Neural cell (in vitro differentiated cells): ENCODE data around the gene LIMD2. TPM values are rescaled to one million over a fixed set of nuclear protein-coding genes. Genes with fewer than 3 reads are reported as not detected.

Experiments used
- H2AFZ ChIP-seq: fragments of 200-600, 300-800 bp; sonication (generic), shearing (Covaris generic); 2 replicates; pipeline ENCODE4 v1.6.0; 2014; ENCODE audit warnings: low read depth, mild to moderate bottlenecking, antibody characterized with exemption, low read length, moderate library complexity
- H3F3A ChIP-seq: fragments of 200-600 bp; shearing (Covaris generic); 2 replicates; pipeline ENCODE4 v1.6.1; 2016; ENCODE audit warnings: mild to moderate bottlenecking, moderate library complexity, mixed read lengths, antibody characterized with exemption, low read length; ENCODE audit not compliant: insufficient read depth, poor library complexity, severe bottlenecking
- H3K27ac ChIP-seq: fragments of 200-600, 300-800 bp; sonication (generic), shearing (Covaris generic); 2 replicates; pipeline ENCODE4 v1.5.1; 2014; ENCODE audit warnings: mild to moderate bottlenecking, low read length, moderate library complexity
- H3K27me3 ChIP-seq: fragments of 300-800, 200-600 bp; sonication (generic), shearing (Covaris generic); 2 replicates; pipeline ENCODE4 v1.6.0; 2014; ENCODE audit warnings: mild to moderate bottlenecking, low read depth, low read length, moderate library complexity; ENCODE audit not compliant: insufficient read depth
- H3K36me3 ChIP-seq: fragments of 300-800, 200-600 bp; sonication (generic), shearing (Covaris generic); 2 replicates; pipeline ENCODE4 v1.5.1; 2014; ENCODE audit warnings: mild to moderate bottlenecking, antibody characterized with exemption, low read length, moderate library complexity; ENCODE audit not compliant: insufficient read depth
- H3K4me2 ChIP-seq: fragments of 300-800, 200-600 bp; sonication (generic), shearing (Covaris generic); 2 replicates; pipeline ENCODE4 v1.6.0; 2014; ENCODE audit warnings: mild to moderate bottlenecking, low read length
- H3K4me3 ChIP-seq: fragments of 300-800, 200-600 bp; sonication (generic), shearing (Covaris generic); 2 replicates; pipeline ENCODE4 v1.5.1; 2014; ENCODE audit warnings: mild to moderate bottlenecking, low read length, moderate library complexity
- H3K79me2 ChIP-seq: fragments of 200-600 bp; shearing (Covaris generic); replicated peaks from 2 replicates; pipeline ENCODE4 v1.6.0; 2014; ENCODE audit warnings: mild to moderate bottlenecking, low read length, moderate library complexity; ENCODE audit not compliant: insufficient read depth
- H3K9ac ChIP-seq: fragments of 300-800, 200-600 bp; sonication (generic), shearing (Covaris generic); 2 replicates; pipeline ENCODE4 v1.6.1; 2016; ENCODE audit warnings: mild to moderate bottlenecking, low read length, mixed read lengths
- H3K9me2 ChIP-seq: fragments of 200-600 bp; shearing (Covaris generic); 2 replicates; pipeline ENCODE4 v1.6.1; 2016; ENCODE audit warnings: mild to moderate bottlenecking, low read length, mixed read lengths; ENCODE audit not compliant: insufficient read depth
- H3K9me3 ChIP-seq: fragments of 200-600, 300-800 bp; sonication (generic), shearing (Covaris generic); 2 replicates; pipeline ENCODE4 v1.6.1; 2016; ENCODE audit warnings: mild to moderate bottlenecking, mixed run types, low read length, moderate library complexity, mixed read lengths
- H4K20me1 ChIP-seq: fragments of 200-600 bp; shearing (Covaris generic); 2 replicates; pipeline ENCODE4 v1.6.1; 2016; ENCODE audit warnings: mild to moderate bottlenecking, mixed run types; ENCODE audit not compliant: insufficient read depth
- CTCF ChIP-seq: fragments of 450-650 bp; IDR thresholded peaks from 2 replicates; pipeline ENCODE4 v1.5.1; 2014; ENCODE audit warnings: antibody characterized with exemption, mild to moderate bottlenecking, moderate library complexity; ENCODE audit not compliant: poor library complexity, severe bottlenecking
- EP300 ChIP-seq: fragments of 450-650 bp; conservative IDR thresholded peaks from 2 replicates; pipeline ENCODE4 v1.6.1; 2014; ENCODE audit warnings: antibody characterized with exemption, mild to moderate bottlenecking, moderate library complexity; ENCODE audit not compliant: poor library complexity, severe bottlenecking
- EZH2 ChIP-seq: fragments of 200-600, 300-800 bp; shearing (Covaris generic), sonication (generic); IDR thresholded peaks from 2 replicates; pipeline ENCODE4 v1.6.1; 2014; ENCODE audit warnings: antibody characterized with exemption, low read length, borderline replicate concordance, mild to moderate bottlenecking; ENCODE audit not compliant: insufficient read depth, poor library complexity, severe bottlenecking
- MXI1 ChIP-seq: fragments of 450-650 bp; conservative IDR thresholded peaks from 2 replicates; pipeline ENCODE4 v1.6.1; 2014; ENCODE audit warnings: antibody characterized with exemption, mild to moderate bottlenecking; ENCODE audit not compliant: poor library complexity, severe bottlenecking
- POLR2AphosphoS5 ChIP-seq: IDR thresholded peaks from 2 replicates; pipeline ENCODE4 v1.6.1; 2012
- RAD21 ChIP-seq: fragments of 450-650 bp; conservative IDR thresholded peaks from 2 replicates; pipeline ENCODE4 v1.6.1; 2014; ENCODE audit warnings: antibody characterized with exemption, mild to moderate bottlenecking, moderate library complexity
- REST ChIP-seq: IDR thresholded peaks from 2 replicates; pipeline ENCODE4 v1.6.1; 2012; ENCODE audit warnings: borderline replicate concordance
- SMC3 ChIP-seq: fragments of 450-650 bp; conservative IDR thresholded peaks from 2 replicates; pipeline ENCODE4 v1.6.1; 2014; ENCODE audit warnings: antibody characterized with exemption, mild to moderate bottlenecking, moderate library complexity; ENCODE audit not compliant: poor library complexity
- TAF1 ChIP-seq: IDR thresholded peaks from 2 replicates; pipeline ENCODE4 v1.6.1; 2012; ENCODE audit warnings: low read depth
- polyA plus RNA-seq: library from polyadenylated mRNA; depleted of rRNA; stranded (reverse); fragments of >200 nt; gene quantifications from 2 replicates; pipeline ENCODE4 v1.2.3, GENCODE V29; 2014

Gene LIMD2
- polyA plus RNA-seq, 1 donor from 2014 or later, result 132 TPM

GRCh38 chr17:63659850-63660249 lies 40.1 kb downstream of the LIMD2 start:
- Histone ChIP-seq H4K20me1 (no peaks in the 10 kb centered on the region), H3K36me3 (no peaks in the 10 kb centered on the region), H3F3A (no peaks in the 10 kb centered on the region), H3K79me2 (no peaks in the 10 kb centered on the region), H2AFZ (no peak overlapping the region), H3K27me3 (no peaks in the 10 kb centered on the region), H3K27ac (no peak overlapping the region), H3K9me3 (no peaks in the 10 kb centered on the region), H3K4me2 (no peak overlapping the region), H3K9me2 (no peaks in the 10 kb centered on the region), H3K9ac (no peak overlapping the region), H3K4me3 (no peak overlapping the region)
- TF ChIP-seq POLR2AphosphoS5 (no peak), MXI1 (no peak), EP300 (no peak), EZH2 (no peak), SMC3 (no peak), TAF1 (no peak), CTCF (no peak), RAD21 (no peak), REST (no peak)

- no peaks in the 10 kb centered on the region for H3K36me3 ChIP-seq
- H2AFZ ChIP-seq, result no peak overlapping the region
- H3K9ac ChIP-seq, result no peak overlapping the region
- TF ChIP-seq CTCF (no peak), RAD21 (no peak), REST (no peak), MXI1 (no peak), SMC3 (no peak), EZH2 (no peak), EP300 (no peak), TAF1 (no peak), POLR2AphosphoS5 (no peak)
- H3K27me3 ChIP-seq, result no peaks in the 10 kb centered on the region
- H3K4me3 ChIP-seq, result no peak overlapping the region
- H4K20me1 ChIP-seq, result no peaks in the 10 kb centered on the region
- no peaks in the 10 kb centered on the region for H3F3A ChIP-seq
- no peak overlapping the region for H3K27ac ChIP-seq
- no peaks in the 10 kb centered on the region for H3K79me2 ChIP-seq
- H3K9me3 ChIP-seq, result no peaks in the 10 kb centered on the region
- H3K9me2 ChIP-seq, result no peaks in the 10 kb centered on the region
- no peak overlapping the region for H3K4me2 ChIP-seq
Measured at GRCh38 chr17:63658366-63658765, 41.6 kb downstream of the LIMD2 start.
